Bronchial smooth muscle cell (primary cell): ENCODE results near the gene NR1H3. TPM values are rescaled to one million over a fixed set of nuclear protein-coding genes. Genes with fewer than 3 reads are reported as not detected.

Experiments
- total RNA-seq: library from RNA; depleted of rRNA; stranded (reverse); fragments of >200 nt; gene quantifications from 2 replicates; pipeline ENCODE4 v1.2.1, GENCODE V29; 2014

NR1H3 gene
- 28.5 and 33.5 TPM in 2 replicates for total RNA-seq

GRCh38 chr11:47257517-47258316, at the start of gene NR1H3:
Gene NR1H3, plus strand, starts transcription at chr11:47257996. Its CDS starts 1,221 bp downstream, at chr11:47259217.

GRCh38 chr11:47248664-47249377, 9.0 kb upstream of the NR1H3 start, which contains the start of gene ACP2:
Gene ACP2, minus strand, starts transcription at chr11:47248814. Its CDS starts 25 bp downstream, at chr11:47248789.

GRCh38 chr11:47269829-47270305, 12.1 kb downstream of the NR1H3 start, which contains the start of gene MADD:
Gene MADD, plus strand, starts transcription at chr11:47270133.

Other genes with a start within 250 kb of the NR1H3 start
- 85.9 and 86.2 TPM in 2 replicates for gene ARFGAP2, start 81.1 kb upstream of the NR1H3 start, total RNA-seq
- 37.8 and 43.4 TPM in 2 replicates for gene PACSIN3, start 71.6 kb upstream of the NR1H3 start, total RNA-seq
- gene DDB2, start 43.0 kb upstream of the NR1H3 start, total RNA-seq, result 57.4 and 71.6 TPM in 2 replicates
- 9.5 and 12.1 TPM in 2 replicates for gene ACP2, start 9.2 kb upstream of the NR1H3 start, total RNA-seq
- gene MADD, start 12.1 kb downstream of the NR1H3 start, total RNA-seq, result 9.6 and 14.6 TPM in 2 replicates
- not detected in 2 replicates for gene MYBPC3, start 94.7 kb downstream of the NR1H3 start, total RNA-seq
- gene SPI1, start 120.6 kb downstream of the NR1H3 start, total RNA-seq, result 0.17 TPM in 1 of 2 replicates, not detected in the other
- 36.7 and 49.2 TPM in 2 replicates for gene SLC39A13, start 150.6 kb downstream of the NR1H3 start, total RNA-seq
- gene PSMC3, start 168.4 kb downstream of the NR1H3 start, total RNA-seq, result 159 and 200 TPM in 2 replicates
- gene RAPSN, start 191.1 kb downstream of the NR1H3 start, total RNA-seq, result 0.16 and 0.34 TPM in 2 replicates